Measurements from ENCODE around the gene HDHD2.

- TF ChIP-seq ARNT (IDR thresholded peaks at IDR 0.05) (no peak), SUZ12 (IDR thresholded peaks at IDR 0.05) (no peak)
Observed at GRCh38 chr18:47174545-47175116, 24.3 kb upstream of the HDHD2 start.

All from HEK293T (cell line).